IMR-90 (cell line): ENCODE results near the gene PTPN13. TPM values are rescaled to one million over a fixed set of nuclear protein-coding genes. Genes with fewer than 3 reads are reported as not detected.

ENCODE experiments used
- ATAC-seq: fragments of 200-7000 bp; cut with Tn5 transposase; 2 replicates; pipeline ENCODE4 v1.9.1; 2020; ENCODE audit warnings: low read depth, mild to moderate bottlenecking, moderate library complexity
- BruUV-seq: library from RNA; stranded (reverse); fragments of 400-500 nt; replicated peaks from 2 replicates; lab custom pipeline; 2021; lab: Mats Ljungman, UMichigan
- CTCF ChIA-PET: fragments of 300-600 bp; formaldehyde crosslinking; extraction: SDS; loops from one replicate; lab custom pipeline; 2021; ENCODE audit warnings: antibody characterized with exemption; lab: Yijun Ruan, JAX
- POLR2A ChIA-PET: fragments of 300-600 bp; sonication (Branson Sonifier 250); formaldehyde crosslinking; loops from one replicate; lab custom pipeline; 2022; ENCODE audit warnings: antibody characterized with exemption; ENCODE audit not compliant: unreplicated experiment; lab: Charles Lee
- DNase-seq: peaks from one replicate; pipeline ENCODE4 v3.0.0; 2013
- H2AFZ ChIP-seq: replicated peaks from 2 replicates; pipeline ENCODE3; 2013; ENCODE audit warnings: low read length, mild to moderate bottlenecking; ENCODE audit not compliant: poor library complexity
- H2AK5ac ChIP-seq: 2 replicates; pipeline ENCODE4 v1.6.1; 2013; ENCODE audit warnings: low read depth, low read length, inconsistent platforms
- H2AK9ac ChIP-seq: replicated peaks from 2 replicates; pipeline ENCODE3; 2013; ENCODE audit warnings: mild to moderate bottlenecking, low read depth, low read length, moderate library complexity; ENCODE audit not compliant: poor library complexity
- H2BK120ac ChIP-seq: 2 replicates; pipeline ENCODE4 v1.6.1; 2013; ENCODE audit warnings: low read depth, low read length, inconsistent platforms
- H2BK15ac ChIP-seq: 3 replicates; pipeline ENCODE4 v1.6.1; 2013; ENCODE audit warnings: low read depth, low read length, inconsistent platforms
- H2BK20ac ChIP-seq: 2 replicates; pipeline ENCODE4 v1.6.1; 2013; ENCODE audit warnings: low read depth, mild to moderate bottlenecking, inconsistent platforms, low read length, moderate library complexity
- H2BK5ac ChIP-seq: 2 replicates; pipeline ENCODE4 v1.6.1; 2013; ENCODE audit warnings: mild to moderate bottlenecking, low read depth, low read length, inconsistent platforms; ENCODE audit not compliant: poor library complexity, severe bottlenecking
- H3K14ac ChIP-seq: replicated peaks from 2 replicates; pipeline ENCODE4 v1.6.1; 2013; ENCODE audit warnings: low read depth, low read length, inconsistent platforms
- H3K18ac ChIP-seq: 2 replicates; pipeline ENCODE4 v1.6.1; 2013; ENCODE audit warnings: low read depth, low read length, control low read depth
- H3K23ac ChIP-seq: 2 replicates; pipeline ENCODE4 v1.6.1; 2013; ENCODE audit warnings: low read depth, low read length, inconsistent platforms
- H3K27ac ChIP-seq: 2 replicates; pipeline ENCODE4 v1.5.1; 2013; ENCODE audit warnings: mild to moderate bottlenecking, control low read depth, low read length; ENCODE audit not compliant: insufficient read depth
- H3K27me3 ChIP-seq: 2 replicates; pipeline ENCODE4 v1.6.1; 2013; ENCODE audit warnings: low read length; ENCODE audit not compliant: control insufficient read depth, insufficient read depth
- H3K36me3 ChIP-seq: 2 replicates; pipeline ENCODE4 v1.6.1; 2013; ENCODE audit warnings: low read length, mixed read lengths; ENCODE audit not compliant: control insufficient read depth, insufficient read depth
- H3K4ac ChIP-seq: 2 replicates; pipeline ENCODE4 v1.6.1; 2013; ENCODE audit warnings: low read depth, low read length, inconsistent platforms
- H3K4me1 ChIP-seq: 2 replicates; pipeline ENCODE4 v1.6.1; 2013; ENCODE audit warnings: low read length, mixed read lengths; ENCODE audit not compliant: control insufficient read depth, insufficient read depth
- H3K4me2 ChIP-seq: 2 replicates; pipeline ENCODE4 v1.6.1; 2013; ENCODE audit warnings: low read depth, mild to moderate bottlenecking, control low read depth, low read length, moderate library complexity
- H3K4me3 ChIP-seq: 2 replicates; pipeline ENCODE4 v1.5.1; 2013; ENCODE audit warnings: low read depth, mild to moderate bottlenecking, control low read depth, low read length, moderate library complexity; ENCODE audit not compliant: insufficient read depth
- H3K56ac ChIP-seq: 2 replicates; pipeline ENCODE4 v1.6.1; 2013; ENCODE audit warnings: low read length, inconsistent platforms; ENCODE audit not compliant: insufficient read depth; ENCODE audit errors: extremely low read depth
- H3K79me1 ChIP-seq, 2 experiments: 2 replicates each; pipeline ENCODE4 v1.6.1; 2013; ENCODE audit warnings: low read length in 2 of 2, inconsistent platforms in 1 of 2, low read depth in 1 of 2
- H3K9ac ChIP-seq: 2 replicates; pipeline ENCODE4 v1.6.1; 2013; ENCODE audit warnings: low read depth, low read length, control low read depth
- H3K9me1 ChIP-seq: 2 replicates; pipeline ENCODE4 v1.6.1; 2013; ENCODE audit warnings: low read length, inconsistent platforms; ENCODE audit not compliant: insufficient read depth
- H3K9me3 ChIP-seq: 2 replicates; pipeline ENCODE4 v1.6.1; 2013; ENCODE audit warnings: low read length; ENCODE audit not compliant: control insufficient read depth, insufficient read depth
- H4K20me1 ChIP-seq: 2 replicates; pipeline ENCODE4 v1.6.1; 2013; ENCODE audit warnings: low read length, inconsistent platforms; ENCODE audit not compliant: insufficient read depth
- H4K5ac ChIP-seq: 2 replicates; pipeline ENCODE4 v1.6.1; 2013; ENCODE audit warnings: mild to moderate bottlenecking, low read depth, low read length, control low read depth
- H4K8ac ChIP-seq, 2 experiments: 2 replicates each; pipeline ENCODE4 v1.6.1; 2013; ENCODE audit warnings: low read depth in 2 of 2, low read length in 2 of 2, control low read depth in 1 of 2, inconsistent platforms in 1 of 2
- H4K91ac ChIP-seq: 2 replicates; pipeline ENCODE4 v1.6.1; 2013; ENCODE audit warnings: low read depth, low read length, inconsistent platforms; ENCODE audit not compliant: insufficient read depth
- CTCF ChIP-seq: conservative IDR thresholded peaks from 2 replicates; pipeline ENCODE4 v1.5.1; 2012; ENCODE audit warnings: mild to moderate bottlenecking, low read depth, low read length, improper control_type of control experiment
- ELK1 ChIP-seq: fragments of 150-350 bp; IDR thresholded peaks from 2 replicates; pipeline ENCODE4 v1.6.1; 2016; ENCODE audit warnings: low read depth, mild to moderate bottlenecking, low read length, moderate library complexity, borderline replicate concordance
- MAFK ChIP-seq: IDR thresholded peaks from 2 replicates; pipeline ENCODE4 v1.6.1; 2012; ENCODE audit warnings: low read depth, low read length, improper control_type of control experiment
- SMC3 ChIP-seq: fragments of 150-350 bp; IDR thresholded peaks from 2 replicates; pipeline ENCODE4 v1.6.1; 2016; ENCODE audit warnings: low read depth, mild to moderate bottlenecking, antibody characterized with exemption, low read length, moderate library complexity
- WGBS, 2 experiments: methylation state at CpG; one replicate each; pipeline versions ENCODE4 v1.1.5 to v1.1.7; 2013; ENCODE audit warnings: missing lambda C conversion rate in 2 of 2; ENCODE audit not compliant: insufficient read length in 1 of 2; ENCODE audit errors: extremely low coverage in 2 of 2; 5-methylcytosine and 5-hydroxymethylcytosine counted together
- dilution Hi-C: fragments of 300-500 bp; cut with HindIII; formaldehyde crosslinking; loops from one replicate; pipeline ENCODE4 v1.14.3; 2018; ENCODE audit warnings: low sequenced_read_pairs; ENCODE audit not compliant: unreplicated experiment
- in situ Hi-C: fragments of 300-500 bp; cut with MboI; formaldehyde crosslinking; loops from 3 replicates; pipeline ENCODE4 v1.14.3; 2019; ENCODE audit warnings: low sequenced_read_pairs, inconsistent platforms, mixed read lengths
- intact Hi-C: fragments of 100-400 bp; cut with micrococcal nuclease; formaldehyde crosslinking; loops from 2 replicates; pipeline ENCODE4 v1.10.0; 2022
- polyA plus RNA-seq, 3 experiments: library from polyadenylated mRNA; depleted of rRNA; stranded (reverse); fragments of >200 nt; gene quantifications; 2 replicates each; pipeline ENCODE4 v1.2.3, GENCODE V29; 2012; ENCODE audit warnings: low replicate concordance in 1 of 3
- total RNA-seq: library from RNA; depleted of rRNA; stranded (reverse); fragments of >200 nt; gene quantifications from 2 replicates; pipeline ENCODE4 v1.2.3, GENCODE V29; 2012

The PTPN13 gene
- total and polyA plus RNA-seq, 2 of the 4 experiments (the other 2 are of a cell fraction) = 7.7 to 29.0 TPM

DNA sequence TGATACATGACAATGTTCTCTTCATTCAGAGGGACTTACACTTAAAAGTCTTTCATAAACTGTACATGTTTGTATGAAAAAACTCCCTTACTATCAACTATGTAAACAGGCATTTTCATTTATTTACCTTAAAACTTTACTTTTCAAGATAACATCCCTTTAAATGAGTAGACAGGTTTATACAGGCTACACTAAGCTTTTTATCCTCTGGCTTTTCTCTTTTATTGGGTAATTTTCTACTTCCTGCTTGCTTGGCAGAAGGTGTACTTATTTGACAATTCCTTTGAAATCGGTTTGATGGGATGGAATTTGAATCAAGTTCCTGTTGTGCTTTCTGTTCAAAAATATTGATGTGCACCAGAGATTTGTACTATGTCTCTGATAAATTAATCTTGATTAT, 81.4 kb downstream of the PTPN13 start:
- Histone ChIP-seq H4K91ac (no peak overlapping the region), H2AK5ac (no peak overlapping the region), H3K4me1 (no peaks in the 10 kb centered on the region), H2AK9ac (no peak overlapping the region), H2BK20ac (no peak overlapping the region), H2BK5ac (no peak overlapping the region), H3K56ac (no peak overlapping the region), H2BK15ac (no peak overlapping the region), H3K4me3 (no peak overlapping the region), H3K14ac (no peak overlapping the region), H3K36me3 (0 out of 2 replicates have a peak, but pooled peaks cover 1% of the 10 kb centered on the region), H3K9ac (no peak overlapping the region), H3K9me1 (no peaks in the 10 kb centered on the region), H3K27ac (no peak overlapping the region), H3K23ac (no peak overlapping the region), H3K79me1 (peaks cover 4 to 6% of the 10 kb centered on the region in 2 experiments; a peak in 1 of 4 replicates), H3K4me2 (no peak overlapping the region), H3K4ac (no peak overlapping the region), H2AFZ (no peak overlapping the region), H4K8ac (no peak overlapping the region), H3K9me3 (no peaks in the 10 kb centered on the region), H4K5ac (no peak overlapping the region), H4K20me1 (peaks cover 3% of the 10 kb centered on the region; the same call in 1 of the 2 replicates), H2BK120ac (no peak overlapping the region), H3K27me3 (no peaks in the 10 kb centered on the region), H3K18ac (no peak overlapping the region)
- WGBS, 2 experiments = no CpG with 5 or more reads among the region's 1 CpG
- POLR2A ChIA-PET = no interaction called here
- in situ Hi-C loops (no loop called here), dilution Hi-C loops (no loop called here), intact Hi-C loops (no loop called here)
- CTCF ChIA-PET = no interaction called here
- DNase-seq (no peak), ATAC-seq (no peak)
- no peak for TF ChIP-seq SMC3
- no peak for TF ChIP-seq MAFK
- no peak for TF ChIP-seq ELK1
- TF ChIP-seq CTCF = no peak
- BruUV-seq = no TSS peak
